Measurements from ENCODE around the gene SEMA6A.
"Not testable (repeated sequence)": the region's sequence is repeated elsewhere in the genome, so short reads cannot be mapped to it uniquely, and the experiment has no call there.

The SEMA6A gene

DNA sequence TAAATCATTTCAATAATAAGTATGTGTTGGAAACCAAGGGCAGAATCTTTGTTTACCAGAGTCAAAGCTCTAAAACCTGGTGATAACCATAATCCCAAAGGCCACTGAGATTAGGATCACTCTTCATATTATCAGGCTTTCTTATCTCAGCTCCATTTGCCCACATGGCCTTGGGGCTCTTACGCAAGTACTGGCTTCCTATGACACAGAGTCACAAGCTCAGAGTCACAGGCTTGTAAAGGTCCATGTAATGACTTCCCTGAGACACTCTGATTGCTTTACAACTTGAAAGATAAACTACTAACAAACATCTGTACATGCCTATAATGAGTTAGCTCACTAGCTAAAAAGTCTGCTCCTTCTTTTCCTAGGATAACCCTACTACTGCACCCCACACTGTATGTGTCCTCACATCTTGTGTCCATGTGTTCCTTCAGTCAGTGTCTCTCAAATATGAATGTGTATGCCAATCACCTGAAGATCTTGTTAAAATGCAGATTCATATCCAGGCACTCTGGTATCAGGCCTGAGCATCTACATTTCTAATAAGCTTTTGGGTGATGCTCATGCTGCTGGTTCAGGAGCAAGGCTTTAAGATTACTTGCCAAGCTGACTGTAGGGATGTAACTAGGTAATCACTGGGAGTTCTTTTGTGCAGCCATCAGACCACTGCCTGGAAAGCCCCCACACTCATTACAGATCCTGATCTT, 28.4 kb downstream of the SEMA6A start:
- no peak for DNase-seq

DNA sequence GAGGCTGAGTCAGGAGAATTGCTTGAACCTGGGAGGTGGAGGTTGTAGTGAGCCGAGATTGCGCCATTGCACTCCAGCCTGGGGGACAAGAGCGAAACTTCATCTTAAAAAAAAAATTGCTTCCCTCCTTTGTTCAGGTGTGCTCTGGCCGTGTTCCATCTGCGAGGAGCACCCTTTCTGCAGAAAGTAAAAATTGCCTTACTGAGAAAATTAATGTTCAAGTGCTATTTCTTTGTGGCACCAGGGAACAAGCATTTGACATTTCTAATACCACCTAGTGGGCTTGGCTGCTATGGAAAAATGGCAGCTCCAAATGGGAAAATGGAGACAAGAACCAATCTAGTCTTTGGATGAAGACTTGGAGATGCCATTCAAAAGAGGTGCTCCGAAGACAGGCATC, 29.2 kb downstream of the SEMA6A start:
- DNase-seq: not testable (repeated sequence)

DNA sequence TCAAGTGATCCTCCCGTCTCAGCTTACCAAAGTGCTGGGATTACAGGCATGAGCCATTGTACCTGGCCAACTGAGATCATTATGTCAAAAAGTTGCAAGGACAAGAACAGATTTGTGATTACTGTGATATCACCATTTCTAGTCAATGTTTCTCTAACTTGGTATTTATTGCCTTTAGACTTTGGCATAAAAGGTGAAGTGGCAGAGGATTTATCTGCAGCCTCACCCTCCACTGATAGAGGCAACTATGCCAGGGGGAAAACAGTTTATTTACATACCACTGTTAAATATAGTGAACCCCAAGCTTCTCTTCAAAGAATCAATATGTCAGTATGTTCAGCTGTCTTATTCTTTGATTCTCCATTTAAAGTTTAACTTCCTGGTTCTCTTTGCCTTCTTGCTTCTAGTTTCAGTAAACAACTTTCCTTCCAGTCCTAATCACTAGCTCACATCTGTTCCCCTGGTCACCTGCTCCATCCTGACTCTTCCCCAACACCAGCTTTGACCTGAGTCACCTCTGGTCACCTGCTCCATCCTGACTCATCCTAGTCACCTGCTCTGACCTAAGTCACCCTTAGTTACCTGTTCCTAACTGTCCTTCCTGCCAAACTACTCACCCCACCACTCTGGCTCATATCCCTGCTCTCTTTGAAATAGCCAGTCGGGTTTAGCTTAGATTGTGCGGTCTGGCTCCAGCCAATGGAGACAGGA, 29.9 kb downstream of the SEMA6A start:
- no peak for DNase-seq

DNA sequence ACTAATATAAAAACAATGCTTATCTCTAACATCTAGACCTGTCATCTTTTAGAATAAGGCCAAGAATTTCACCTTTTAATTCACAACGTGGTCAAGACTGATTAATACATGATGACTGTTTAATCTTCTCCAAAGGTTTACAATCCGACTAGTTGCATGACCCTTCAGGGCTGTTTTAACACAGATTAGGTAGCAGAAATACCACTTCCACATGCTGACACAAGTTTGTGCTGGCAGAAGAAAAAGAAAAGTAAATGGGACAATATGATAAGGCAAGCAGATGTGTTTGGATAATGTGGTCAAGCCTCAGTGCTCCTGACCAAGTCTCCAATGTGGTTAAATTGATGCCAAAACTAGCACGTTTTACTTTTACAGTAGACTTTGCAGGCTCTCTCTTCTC, 31.1 kb downstream of the SEMA6A start:
- no peak for DNase-seq

DNA sequence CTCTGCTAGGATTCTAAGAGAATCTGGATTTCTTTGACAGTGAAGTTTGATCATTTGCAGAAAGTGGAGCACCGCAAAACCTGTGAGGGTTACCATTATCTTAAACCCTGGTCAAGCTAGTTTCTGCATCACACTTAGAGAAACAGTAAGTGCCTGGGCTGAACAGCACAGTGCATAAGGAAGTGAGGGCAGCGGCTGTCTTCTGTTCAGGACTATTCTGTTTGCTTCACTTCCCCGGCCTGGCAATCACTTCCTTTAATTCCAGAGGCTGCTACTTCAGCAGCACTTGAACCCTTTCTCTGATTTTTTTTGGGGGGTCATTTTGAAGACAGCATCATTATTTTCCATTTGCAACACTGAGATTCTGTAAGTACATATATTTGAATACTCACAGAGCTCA, 32.0 kb downstream of the SEMA6A start:
- no peak for DNase-seq

DNA sequence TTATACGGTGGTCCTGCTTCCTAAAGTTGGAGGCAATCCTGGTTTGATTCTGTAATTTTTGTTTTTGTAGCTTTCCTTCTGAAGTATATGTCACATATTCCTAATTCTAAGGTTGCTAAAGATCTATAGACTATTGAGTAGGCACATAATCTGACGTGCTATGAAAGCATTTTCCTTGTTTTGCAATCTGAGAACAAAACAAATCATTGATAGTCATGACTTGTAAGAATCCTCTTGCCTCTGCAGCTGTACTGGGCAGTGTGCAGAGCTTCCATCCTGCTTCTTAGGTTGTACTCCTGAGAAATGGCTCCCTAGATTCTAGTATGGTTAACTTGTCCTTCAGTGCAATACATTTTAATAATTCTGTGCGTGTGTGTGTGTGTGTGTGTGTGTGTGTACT, 35.4 kb downstream of the SEMA6A start:
- no peak for DNase-seq

DNA sequence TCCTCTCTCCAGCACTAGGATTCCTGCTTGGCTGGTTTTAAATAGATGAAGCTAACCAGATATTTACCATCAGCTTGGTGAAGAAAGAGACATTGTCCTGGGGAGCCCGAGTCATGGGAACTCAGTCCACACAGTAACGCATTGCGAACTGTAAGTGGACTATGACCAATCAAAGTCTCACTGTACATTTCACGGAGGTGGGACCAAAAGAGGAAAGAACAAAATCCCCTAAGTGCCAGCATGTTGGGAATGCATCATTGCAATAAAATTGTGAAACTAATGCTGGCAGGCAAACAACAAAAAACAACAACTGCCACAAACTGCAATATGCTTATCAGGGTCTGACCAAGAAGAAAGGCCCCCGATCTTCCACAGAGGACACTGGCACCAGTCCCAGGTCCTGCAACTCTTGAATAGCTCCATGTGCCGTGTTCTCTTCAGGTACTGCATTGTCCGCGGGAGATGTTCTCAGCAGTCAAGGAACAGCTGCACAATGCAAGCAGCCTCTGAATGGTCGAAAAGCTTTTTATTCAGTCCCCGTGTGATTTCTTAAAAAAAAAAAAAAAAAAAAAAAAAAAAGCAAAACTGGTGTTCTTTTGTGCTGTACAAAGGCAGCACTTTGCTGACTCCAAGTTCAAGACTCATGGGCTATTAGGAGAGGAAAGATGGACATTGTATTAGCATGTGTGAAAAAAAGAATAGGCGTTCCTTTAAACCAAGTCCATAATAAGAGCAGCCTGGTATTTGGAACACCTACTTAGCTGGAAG, 38.1 kb downstream of the SEMA6A start:
- no peak for DNase-seq

DNA sequence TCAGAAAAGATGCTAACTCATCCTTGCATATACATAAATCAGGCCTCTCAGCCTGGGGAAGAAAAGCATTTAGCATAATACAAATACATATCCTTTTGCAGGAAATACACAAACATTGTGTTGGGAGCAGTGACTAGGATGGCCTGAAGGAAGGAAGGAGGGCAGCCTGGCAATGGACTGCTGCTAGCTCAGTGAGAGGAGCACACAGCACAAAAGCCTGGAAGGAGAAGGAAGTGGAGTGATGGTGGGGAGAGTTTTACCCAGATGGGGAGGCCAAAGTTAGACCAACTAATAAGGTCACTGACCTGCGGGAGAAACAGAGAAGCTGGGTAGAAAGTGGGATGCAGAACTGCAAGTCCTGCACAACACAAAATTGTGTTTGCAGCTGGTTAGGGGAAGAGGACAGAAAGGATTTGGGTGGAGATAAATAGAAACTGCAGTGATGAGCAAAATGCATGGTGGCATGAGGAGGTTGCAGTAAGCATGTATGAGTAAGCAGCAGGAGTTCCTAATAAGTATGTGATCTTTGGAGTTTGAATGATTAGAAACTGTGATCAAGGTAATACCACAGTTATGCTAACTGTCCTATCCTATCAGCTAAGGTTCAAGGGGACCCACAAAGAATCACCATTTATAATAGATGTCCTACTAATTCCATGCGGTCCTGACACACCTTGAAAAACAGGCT, 39.5 kb downstream of the SEMA6A start:
- DNase-seq: no peak

DNA sequence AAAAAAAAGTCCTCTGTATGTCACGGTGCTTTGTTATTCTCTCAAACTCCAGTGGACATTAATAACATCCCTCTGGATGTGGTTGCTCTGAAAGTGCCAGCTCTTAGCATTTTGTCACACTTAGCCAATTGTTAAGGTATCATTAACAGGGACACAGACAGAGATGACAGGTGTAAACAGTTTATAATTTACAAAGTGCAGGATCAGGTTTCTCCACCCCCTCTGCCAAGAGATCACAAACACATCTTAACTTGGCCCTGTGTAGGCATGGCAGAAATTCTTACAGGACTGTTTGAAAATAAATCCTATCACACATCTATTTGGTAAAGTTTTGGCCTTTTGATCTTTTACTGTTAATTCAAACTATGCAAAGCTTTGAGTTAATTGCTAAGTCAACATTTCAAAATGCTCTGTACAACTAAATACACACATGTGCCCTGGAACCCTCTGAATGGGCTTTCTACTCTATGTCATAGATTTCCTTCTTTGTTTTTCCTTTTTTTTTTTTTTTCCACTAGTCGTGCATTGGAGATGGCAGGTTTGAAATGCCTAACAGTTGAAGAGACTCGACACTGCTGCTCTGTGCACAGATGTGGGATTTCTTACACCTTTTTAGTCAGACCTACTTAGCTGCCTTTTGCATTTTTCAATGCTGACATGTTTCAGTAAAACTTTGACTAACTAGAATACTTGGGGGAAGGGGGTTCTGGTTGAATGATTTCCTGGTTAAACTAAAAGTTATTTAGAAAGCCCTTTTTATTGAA, 41.7 kb downstream of the SEMA6A start:
- no peak for DNase-seq

DNA sequence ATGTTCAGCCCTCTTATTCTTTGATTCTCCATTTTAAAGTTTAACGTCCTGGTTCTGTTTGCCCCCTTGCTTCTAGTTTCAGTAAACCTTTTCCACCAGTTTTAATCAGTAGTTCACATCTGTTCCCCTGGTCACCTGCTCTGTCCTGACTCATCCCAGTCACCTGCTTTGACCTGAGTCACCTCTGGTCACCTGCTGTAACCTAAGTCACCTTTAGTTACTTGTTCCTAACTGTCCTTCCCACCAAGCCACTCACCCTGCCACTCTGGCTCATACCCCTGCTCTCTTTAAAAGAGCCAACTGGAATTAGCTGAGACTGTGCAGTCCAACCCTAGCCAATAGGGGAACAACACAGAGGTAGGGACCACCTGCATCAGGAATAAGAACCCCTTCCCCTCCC, 43.0 kb downstream of the SEMA6A start:
- DNase-seq: no peak

DNA sequence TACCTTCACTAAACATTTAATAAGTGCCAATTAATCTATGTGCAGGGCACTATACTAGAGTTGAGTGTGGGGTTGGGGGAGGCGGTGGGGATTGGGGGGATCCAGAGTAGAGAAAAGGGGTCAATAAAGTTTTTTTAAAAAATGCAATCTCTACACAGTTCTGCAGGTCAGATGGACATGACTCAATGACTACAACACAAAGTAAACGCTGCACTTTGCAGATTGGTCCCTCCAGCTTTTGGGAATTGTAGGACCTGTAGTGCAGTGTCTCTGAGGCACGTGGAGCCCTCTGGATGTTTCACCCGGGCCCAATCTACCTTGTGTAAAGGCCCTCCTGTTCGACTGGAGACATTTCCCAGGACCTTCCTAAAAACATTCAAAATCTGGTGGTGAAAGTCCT, 43.5 kb downstream of the SEMA6A start:
- DNase-seq: no peak

DNA sequence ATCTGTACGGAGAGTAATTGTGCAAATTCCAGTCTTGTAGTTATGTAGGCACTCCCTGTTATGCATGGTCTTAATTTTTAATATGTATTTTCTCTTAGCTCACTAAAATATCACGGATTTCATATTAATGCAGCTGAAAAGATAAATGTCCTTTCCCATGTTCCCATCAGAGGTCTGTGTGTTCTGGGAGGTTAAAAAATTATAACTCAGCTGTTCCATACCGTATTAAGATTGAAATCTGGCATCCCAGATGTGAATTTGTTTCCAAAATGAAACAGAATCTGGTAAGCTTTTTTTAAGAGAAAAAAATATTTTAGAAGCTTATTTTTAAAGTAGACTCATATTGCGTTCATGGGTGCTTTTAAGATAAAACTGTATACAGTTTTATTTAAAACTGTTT, 44.3 kb downstream of the SEMA6A start:
- no peak for DNase-seq

DNA sequence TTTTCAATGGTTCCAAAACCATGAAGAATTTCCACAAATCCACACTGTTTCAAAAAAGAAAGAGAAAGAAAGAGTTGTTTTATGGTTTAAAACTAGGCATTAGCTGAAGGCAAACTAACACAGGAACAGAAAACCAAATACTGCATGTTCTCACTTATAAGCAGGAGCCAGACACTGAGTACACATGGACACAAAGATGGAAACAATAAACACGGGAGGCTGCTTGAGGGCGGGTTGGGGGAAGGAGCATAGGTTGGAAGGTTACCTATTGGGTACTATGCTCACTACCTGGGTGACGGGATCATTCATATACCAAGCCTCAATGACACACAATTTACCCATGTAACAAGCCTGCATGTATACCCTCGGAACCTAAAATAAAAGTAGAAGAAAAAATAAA, 45.0 kb downstream of the SEMA6A start:
- no peak for DNase-seq

DNA sequence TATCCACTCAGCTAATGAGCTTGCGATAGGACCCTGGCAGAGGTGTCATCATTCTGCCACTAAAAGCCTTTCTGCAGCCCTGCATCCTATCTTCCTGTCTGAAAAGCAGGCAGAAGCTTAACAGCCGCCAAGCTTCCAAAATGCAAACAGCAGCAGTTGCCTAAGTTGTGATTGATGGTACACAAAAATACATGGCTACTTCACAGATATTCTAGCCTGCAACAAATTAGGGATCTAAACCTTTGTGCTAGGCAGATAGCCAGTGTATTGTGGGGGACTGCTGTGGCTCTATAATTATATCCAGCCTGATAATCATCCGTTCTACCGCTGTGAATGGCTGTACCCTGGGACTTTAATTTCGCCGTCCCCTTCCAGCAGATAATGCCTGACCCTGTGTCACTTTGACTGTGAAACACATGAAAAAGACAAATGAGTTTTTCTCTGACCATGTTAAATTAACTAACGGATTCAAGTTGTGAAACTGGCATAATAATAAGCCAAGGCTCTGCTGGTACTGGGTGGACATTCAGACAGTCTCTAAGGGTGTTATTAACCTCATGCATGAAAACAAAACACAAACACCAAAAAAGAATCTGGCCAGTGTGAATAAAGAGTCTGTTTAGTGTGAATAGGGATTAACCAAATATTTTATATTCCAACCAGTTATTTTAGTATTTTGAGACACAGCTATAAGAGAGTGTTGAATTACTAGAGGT, 45.9 kb downstream of the SEMA6A start:
- DNase-seq: no peak

DNA sequence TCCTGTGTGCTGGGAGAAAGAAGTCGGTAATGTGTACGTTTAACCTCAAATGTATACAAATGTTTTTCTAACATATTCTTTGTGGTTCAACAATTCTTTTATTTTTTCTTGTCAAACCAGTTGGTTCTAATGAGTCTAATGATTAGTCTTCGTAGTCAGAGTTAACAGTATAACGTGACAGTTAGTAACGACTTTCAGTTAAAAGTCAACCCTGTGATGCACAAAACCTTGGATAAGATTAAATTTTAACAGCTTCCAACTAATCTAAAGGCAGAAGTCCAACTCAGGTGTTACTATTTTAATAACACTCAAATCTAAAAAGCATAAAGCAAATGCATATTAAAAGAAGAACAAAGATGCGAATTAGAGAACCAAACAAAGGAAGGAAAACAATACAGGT, 47.0 kb downstream of the SEMA6A start:
- DNase-seq: no peak

DNA sequence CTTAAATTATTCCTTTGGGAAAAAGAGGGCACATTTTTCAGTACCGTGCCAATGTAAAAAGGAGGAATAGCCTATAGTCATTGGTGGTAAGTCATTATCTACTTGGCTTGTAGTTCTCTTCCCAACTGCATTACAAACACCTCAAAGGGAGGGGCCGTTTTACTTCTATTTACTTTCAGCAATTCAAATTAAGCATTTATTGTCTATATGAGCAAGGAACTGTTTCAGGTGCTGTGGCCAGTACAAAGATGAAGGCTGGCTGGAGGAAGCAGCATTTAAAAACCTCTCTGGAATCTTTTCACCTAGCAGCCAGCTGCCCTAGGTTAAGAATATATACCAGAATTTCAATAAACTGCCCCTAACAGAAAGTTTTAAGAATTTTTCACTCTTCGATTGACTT, 48.9 kb downstream of the SEMA6A start:
- DNase-seq: no peak

DNA sequence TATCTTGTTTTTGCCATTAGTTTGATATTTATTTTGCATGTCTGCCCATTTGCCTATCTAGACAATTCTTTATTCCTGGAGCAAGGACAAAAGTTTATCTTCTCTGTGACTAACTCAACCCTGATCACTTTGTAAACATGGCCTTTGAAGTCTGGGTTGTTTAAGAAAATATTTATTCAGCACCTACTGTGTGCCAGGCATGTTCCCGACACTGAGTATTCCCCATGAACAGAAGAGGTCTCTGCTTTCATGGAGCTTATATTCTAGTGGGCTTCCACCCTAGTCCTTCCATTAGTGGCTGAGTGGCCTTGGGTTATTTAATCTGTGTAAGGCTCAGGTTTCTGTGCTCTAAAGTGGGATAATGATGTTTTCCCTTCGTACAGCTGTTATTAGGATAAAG, 49.7 kb downstream of the SEMA6A start:
- DNase-seq: no peak

DNA sequence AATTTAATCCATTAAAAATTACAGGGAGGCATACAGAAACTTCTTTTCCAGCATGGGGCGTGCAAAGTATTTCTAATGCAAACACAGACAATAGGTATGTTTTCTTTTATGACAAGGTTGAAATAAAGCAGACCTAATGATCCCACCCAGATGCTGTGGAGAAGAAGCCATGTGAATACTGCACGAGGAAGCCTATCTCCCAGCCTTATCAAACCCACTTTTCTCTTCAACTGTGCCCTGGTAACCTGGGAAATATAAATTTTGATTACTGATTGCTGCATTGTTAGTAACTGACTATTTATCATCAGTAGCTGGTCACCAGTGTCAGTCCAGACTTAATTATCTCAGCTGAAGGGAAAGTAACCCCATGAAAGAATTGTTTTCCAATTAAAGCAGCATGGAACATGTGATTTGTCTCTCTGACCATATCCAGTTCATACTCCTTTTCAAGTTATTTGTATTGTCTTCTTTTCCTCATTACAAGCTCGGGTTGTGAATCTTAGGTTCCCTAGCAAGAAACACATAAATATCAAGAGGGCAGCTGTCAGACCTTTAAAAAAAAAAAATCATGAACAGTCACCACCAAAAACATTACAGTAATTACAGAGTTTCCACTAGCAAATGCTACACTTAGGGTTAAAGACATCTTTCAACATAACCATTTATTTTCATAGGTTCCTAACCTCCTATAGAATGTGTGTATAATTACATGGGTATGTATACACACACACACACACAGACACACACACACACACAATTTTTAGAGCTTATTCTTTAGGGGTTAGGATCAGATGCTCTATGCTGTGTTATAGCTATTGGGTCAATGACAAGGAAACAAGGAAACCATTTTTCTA, 50.3 kb downstream of the SEMA6A start:
- DNase-seq: no peak

DNA sequence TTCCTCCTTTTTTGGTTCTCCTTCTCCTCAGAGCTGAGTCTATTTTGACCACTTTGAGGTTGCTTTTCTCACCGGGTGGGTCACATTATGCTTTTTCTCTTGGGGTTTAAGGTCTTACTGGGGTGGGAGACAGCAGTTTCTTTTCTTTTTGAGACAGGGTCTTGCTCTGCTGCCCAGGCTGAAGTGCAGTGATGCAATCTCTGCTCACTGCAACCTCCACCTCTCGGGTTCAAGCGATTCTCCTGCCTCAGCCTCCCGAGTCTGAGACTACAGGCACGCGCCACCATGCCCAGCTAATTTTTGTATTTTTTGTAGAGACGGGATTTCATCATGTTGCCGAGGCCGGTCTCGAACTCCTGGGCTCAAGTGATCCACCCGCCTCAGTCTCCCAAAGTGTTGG, 51.4 kb downstream of the SEMA6A start:
- not testable (repeated sequence) for DNase-seq

DNA sequence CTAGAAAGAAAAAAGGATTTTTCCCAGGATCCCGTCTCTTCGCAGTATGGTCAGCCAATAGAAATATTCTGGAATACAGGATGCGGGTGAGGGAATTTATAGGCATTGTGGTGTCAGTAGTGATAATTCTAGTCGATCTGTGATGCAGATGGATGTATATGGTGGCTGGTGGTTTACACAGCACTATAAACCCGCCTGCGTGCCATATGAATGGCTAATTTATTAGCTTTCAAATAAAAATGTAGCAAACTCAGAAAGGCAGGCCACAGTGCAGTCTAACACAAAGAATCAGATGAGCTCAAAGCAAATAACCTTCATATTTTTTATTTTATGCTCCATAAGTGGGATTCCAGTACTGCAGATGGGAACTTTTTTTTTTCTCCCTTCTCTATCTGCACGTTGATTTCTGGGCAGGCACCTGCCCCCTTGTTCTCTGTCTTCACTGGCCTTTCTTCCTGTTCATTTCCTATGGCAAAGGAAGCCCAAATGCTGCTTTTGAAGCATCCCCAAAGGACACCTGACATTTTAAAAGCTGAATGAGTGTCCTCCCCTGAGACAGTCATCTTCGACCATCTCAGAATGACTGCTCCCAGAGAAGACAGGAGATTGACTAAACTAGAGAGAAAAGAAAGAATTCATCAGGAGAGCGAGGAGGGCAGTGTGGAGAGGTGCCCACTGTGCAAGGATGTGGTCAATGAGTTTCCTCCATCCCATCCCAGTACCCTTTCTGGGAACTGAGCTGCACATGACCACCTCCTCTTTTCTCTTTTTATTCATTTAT, 52.1 kb downstream of the SEMA6A start:
- no peak for DNase-seq

All from GDM1 (cell line).